ENCODE data around the gene DOK6. TPM values are rescaled to one million over a fixed set of nuclear protein-coding genes. Genes with fewer than 3 reads are reported as not detected.

DOK6 gene
- total and polyA plus RNA-seq, 2 donors (not counting 1 experiment from before 2014, with no cell fraction given), result not detected

- H3K4me3 Mint-ChIP-seq, result no peak overlapping the region
- DNase-seq (no peak), ATAC-seq (ENCODE audit: low read depth) (no peak)
- no peak overlapping the region for H3K4me3 ChIP-seq (ENCODE audit: control extremely low read depth in 1 of 5, extremely low read depth in 1 of 5, insufficient read depth in 1 of 5, low read depth in 2 of 5, low read length in 4 of 5)
- H3K27me3 ChIP-seq (replicated peaks in 1 of 4; ENCODE audit: control extremely low read depth in 1 of 4, control insufficient read depth in 3 of 4, insufficient read depth in 4 of 4, low read length in 3 of 4), result no peaks in the 10 kb centered on the region
- H3K9me3 ChIP-seq (ENCODE audit: control extremely low read depth in 1 of 3, control insufficient read depth in 2 of 3, insufficient read depth in 1 of 3, low read length in 2 of 3), result no peaks in the 10 kb centered on the region
- no peaks in the 10 kb centered on the region for H4K20me1 ChIP-seq (ENCODE audit: control insufficient read depth, insufficient read depth, low read length, poor library complexity, severe bottlenecking)
- intact Hi-C loops (cut with micrococcal nuclease), result no loop called here
- no peaks in the 10 kb centered on the region for H3K36me3 ChIP-seq (replicated peaks in 1 of 2; ENCODE audit: control extremely low read depth in 1 of 2, control insufficient read depth in 1 of 2, extremely low read depth in 1 of 2, insufficient read depth in 2 of 2, low read length in 1 of 2)
- ChIA-PET CTCF (no interaction called here), POLR2A (no interaction called here)
- no peak overlapping the region for H3K9ac ChIP-seq (ENCODE audit: low read length)
- no peak overlapping the region for H2AFZ ChIP-seq (ENCODE audit: insufficient read depth, low read depth, low read length, poor library complexity, severe bottlenecking)
- no peaks in the 10 kb centered on the region for H3K79me2 ChIP-seq (ENCODE audit: control insufficient read depth, insufficient read depth, low read length)
- H3K27ac ChIP-seq (ENCODE audit: low read length in 2 of 2), result no peak overlapping the region
- no peak for TF ChIP-seq EZH2 (IDR thresholded peaks at IDR 0.05; ENCODE audit: borderline replicate concordance, insufficient read depth, low read depth, low read length, poor library complexity, severe bottlenecking)
- TF ChIP-seq, protein P1, sequence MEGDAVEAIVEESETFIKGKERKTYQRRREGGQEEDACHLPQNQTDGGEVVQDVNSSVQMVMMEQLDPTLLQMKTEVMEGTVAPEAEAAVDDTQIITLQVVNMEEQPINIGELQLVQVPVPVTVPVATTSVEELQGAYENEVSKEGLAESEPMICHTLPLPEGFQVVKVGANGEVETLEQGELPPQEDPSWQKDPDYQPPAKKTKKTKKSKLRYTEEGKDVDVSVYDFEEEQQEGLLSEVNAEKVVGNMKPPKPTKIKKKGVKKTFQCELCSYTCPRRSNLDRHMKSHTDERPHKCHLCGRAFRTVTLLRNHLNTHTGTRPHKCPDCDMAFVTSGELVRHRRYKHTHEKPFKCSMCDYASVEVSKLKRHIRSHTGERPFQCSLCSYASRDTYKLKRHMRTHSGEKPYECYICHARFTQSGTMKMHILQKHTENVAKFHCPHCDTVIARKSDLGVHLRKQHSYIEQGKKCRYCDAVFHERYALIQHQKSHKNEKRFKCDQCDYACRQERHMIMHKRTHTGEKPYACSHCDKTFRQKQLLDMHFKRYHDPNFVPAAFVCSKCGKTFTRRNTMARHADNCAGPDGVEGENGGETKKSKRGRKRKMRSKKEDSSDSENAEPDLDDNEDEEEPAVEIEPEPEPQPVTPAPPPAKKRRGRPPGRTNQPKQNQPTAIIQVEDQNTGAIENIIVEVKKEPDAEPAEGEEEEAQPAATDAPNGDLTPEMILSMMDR (IDR thresholded peaks at IDR 0.05), result no peak
- H3K4me1 ChIP-seq (ENCODE audit: control insufficient read depth in 2 of 2, insufficient read depth in 2 of 2, low read length in 2 of 2), result no peaks in the 10 kb centered on the region
- no peak overlapping the region for H3K4me2 ChIP-seq (replicated peaks; ENCODE audit: low read depth, low read length, poor library complexity, severe bottlenecking)
- no peaks in the 10 kb centered on the region for H3K4me1 Mint-ChIP-seq
- H3K27ac Mint-ChIP-seq, result no peak overlapping the region
- H3K27me3 Mint-ChIP-seq, result no peaks in the 10 kb centered on the region
- no peaks in the 10 kb centered on the region for H3K9me3 Mint-ChIP-seq (ENCODE audit: insufficient read depth)
Observed at GRCh38 chr18:69790649-69791048, 390.0 kb downstream of the DOK6 start.

- intact Hi-C loops (cut with micrococcal nuclease), result no loop called here
- ChIA-PET POLR2A (no interaction called here), CTCF (no interaction called here)
- no peak overlapping the region for H3K27ac ChIP-seq (ENCODE audit: low read length in 2 of 2)
- H3K36me3 ChIP-seq (replicated peaks in 1 of 2; ENCODE audit: control extremely low read depth in 1 of 2, control insufficient read depth in 1 of 2, extremely low read depth in 1 of 2, insufficient read depth in 2 of 2, low read length in 1 of 2), result no peaks in the 10 kb centered on the region
- 85% methylated on average over 5 of the region's 5 CpGs for WGBS (ENCODE audit: insufficient coverage)
- no peak overlapping the region for H3K4me2 ChIP-seq (replicated peaks; ENCODE audit: low read depth, low read length, poor library complexity, severe bottlenecking)
- no peaks in the 10 kb centered on the region for H4K20me1 ChIP-seq (ENCODE audit: control insufficient read depth, insufficient read depth, low read length, poor library complexity, severe bottlenecking)
- no peaks in the 10 kb centered on the region for H3K27me3 ChIP-seq (replicated peaks in 1 of 4; ENCODE audit: control extremely low read depth in 1 of 4, control insufficient read depth in 3 of 4, insufficient read depth in 4 of 4, low read length in 3 of 4)
- no peaks in the 10 kb centered on the region for H3K4me1 ChIP-seq (ENCODE audit: control insufficient read depth in 2 of 2, insufficient read depth in 2 of 2, low read length in 2 of 2)
- Mint-ChIP-seq H3K27me3 (peaks cover 4% of the 10 kb centered on the region), H3K4me1 (no peaks in the 10 kb centered on the region), H3K9me3 (ENCODE audit: insufficient read depth) (no peaks in the 10 kb centered on the region), H3K4me3 (no peak overlapping the region), H3K27ac (no peak overlapping the region)
- DNase-seq, result no peak
- TF ChIP-seq EZH2 (IDR thresholded peaks at IDR 0.05; ENCODE audit: borderline replicate concordance, insufficient read depth, low read depth, low read length, poor library complexity, severe bottlenecking), result no peak
- TF ChIP-seq, protein P1 (IDR thresholded peaks at IDR 0.05), result no peak
- no peak overlapping the region for H3K4me3 ChIP-seq (ENCODE audit: control extremely low read depth in 1 of 5, extremely low read depth in 1 of 5, insufficient read depth in 1 of 5, low read depth in 2 of 5, low read length in 4 of 5)
- H2AFZ ChIP-seq (ENCODE audit: insufficient read depth, low read depth, low read length, poor library complexity, severe bottlenecking), result no peak overlapping the region
- ATAC-seq (ENCODE audit: low read depth), result no peak
- no peaks in the 10 kb centered on the region for H3K79me2 ChIP-seq (ENCODE audit: control insufficient read depth, insufficient read depth, low read length)
- H3K9ac ChIP-seq (ENCODE audit: low read length), result no peak overlapping the region
- no peaks in the 10 kb centered on the region for H3K9me3 ChIP-seq (ENCODE audit: control extremely low read depth in 1 of 3, control insufficient read depth in 2 of 3, insufficient read depth in 1 of 3, low read length in 2 of 3)
Observed at GRCh38 chr18:69795791-69796190, 395.1 kb downstream of the DOK6 start.

All from B cell (primary cell).